ENCODE data around the gene RPL41.
A peak's percentile ranks its signal among the peaks of the same experiment; 100 is the strongest.
"Not testable (repeated sequence)": the region's sequence is repeated elsewhere in the genome, so short reads cannot be mapped to it uniquely, and the experiment has no call there.

RPL41 gene

DNA sequence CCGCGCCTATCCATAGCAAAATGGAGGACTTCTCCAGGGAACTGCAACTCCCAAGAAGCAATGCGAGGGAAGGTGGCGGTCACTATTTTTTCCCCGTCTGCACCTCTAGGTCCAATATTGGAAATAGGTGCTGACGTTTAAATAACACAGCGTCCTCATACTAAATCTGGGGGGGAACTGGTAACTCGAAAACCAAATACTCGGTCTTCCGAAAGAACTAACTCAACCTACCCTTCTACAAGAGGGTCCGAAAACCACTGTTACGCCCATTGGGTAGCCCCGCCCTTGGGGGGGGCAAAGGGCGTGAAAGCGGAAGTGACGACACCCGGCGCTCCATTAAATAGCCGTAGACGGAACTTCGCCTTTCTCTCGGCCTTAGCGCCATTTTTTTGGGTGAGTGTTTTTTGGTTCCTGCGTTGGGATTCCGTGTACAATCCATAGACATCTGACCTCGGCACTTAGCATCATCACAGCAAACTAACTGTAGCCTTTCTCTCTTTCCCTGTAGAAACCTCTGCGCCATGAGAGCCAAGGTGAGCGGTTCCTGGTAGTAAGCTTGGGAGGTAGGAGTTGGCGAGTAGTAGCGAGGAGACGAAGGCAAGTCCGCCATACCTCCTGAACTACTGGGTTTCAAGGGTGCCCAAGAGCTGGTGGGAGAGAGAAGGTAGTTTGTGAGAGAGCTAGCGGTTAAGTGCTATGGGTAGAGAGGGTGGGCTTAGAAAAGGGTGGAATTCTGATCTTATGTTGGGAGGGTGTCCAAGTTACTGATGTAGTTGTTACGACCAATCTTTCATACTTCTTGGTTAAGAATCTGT lies at the start of gene RPL41:
Gene RPL41, plus strand, starts transcription at position 367 of the 815 bp plus-strand sequence.
- peak within 1 kb of the TSS; percentile 96 for H3K4me3 ChIP-seq (ENCODE audit: low read length)
- TF ChIP-seq, protein P1, sequence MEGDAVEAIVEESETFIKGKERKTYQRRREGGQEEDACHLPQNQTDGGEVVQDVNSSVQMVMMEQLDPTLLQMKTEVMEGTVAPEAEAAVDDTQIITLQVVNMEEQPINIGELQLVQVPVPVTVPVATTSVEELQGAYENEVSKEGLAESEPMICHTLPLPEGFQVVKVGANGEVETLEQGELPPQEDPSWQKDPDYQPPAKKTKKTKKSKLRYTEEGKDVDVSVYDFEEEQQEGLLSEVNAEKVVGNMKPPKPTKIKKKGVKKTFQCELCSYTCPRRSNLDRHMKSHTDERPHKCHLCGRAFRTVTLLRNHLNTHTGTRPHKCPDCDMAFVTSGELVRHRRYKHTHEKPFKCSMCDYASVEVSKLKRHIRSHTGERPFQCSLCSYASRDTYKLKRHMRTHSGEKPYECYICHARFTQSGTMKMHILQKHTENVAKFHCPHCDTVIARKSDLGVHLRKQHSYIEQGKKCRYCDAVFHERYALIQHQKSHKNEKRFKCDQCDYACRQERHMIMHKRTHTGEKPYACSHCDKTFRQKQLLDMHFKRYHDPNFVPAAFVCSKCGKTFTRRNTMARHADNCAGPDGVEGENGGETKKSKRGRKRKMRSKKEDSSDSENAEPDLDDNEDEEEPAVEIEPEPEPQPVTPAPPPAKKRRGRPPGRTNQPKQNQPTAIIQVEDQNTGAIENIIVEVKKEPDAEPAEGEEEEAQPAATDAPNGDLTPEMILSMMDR (conservative IDR thresholded peaks at IDR 0.05; ENCODE audit: low read depth, low read length): no peak
- DNase-seq (ENCODE audit: low read depth): peak; percentile 70

DNA sequence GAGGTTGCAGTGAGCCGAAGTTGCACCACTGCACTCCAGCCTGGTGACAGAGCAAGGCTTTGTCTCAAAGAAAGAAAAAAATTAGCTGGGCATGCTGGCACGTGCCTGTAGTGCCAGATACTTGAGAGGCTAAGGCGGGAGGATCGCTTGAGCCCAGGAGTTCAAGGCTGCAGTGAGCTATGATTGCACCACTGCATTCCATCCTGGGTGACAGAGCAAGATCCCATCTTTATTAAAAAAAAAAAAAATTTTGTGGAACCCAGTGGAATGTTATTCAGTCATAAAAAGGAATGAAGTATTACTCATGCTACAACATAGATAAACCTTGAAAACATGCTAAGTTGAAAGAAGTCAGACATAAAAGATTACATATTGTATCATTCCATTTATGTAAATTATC lies 44.8 kb upstream of the RPL41 start:
- H3K4me3 ChIP-seq (ENCODE audit: low read length): no peak overlapping the region
- DNase-seq (ENCODE audit: low read depth): no peak

DNA sequence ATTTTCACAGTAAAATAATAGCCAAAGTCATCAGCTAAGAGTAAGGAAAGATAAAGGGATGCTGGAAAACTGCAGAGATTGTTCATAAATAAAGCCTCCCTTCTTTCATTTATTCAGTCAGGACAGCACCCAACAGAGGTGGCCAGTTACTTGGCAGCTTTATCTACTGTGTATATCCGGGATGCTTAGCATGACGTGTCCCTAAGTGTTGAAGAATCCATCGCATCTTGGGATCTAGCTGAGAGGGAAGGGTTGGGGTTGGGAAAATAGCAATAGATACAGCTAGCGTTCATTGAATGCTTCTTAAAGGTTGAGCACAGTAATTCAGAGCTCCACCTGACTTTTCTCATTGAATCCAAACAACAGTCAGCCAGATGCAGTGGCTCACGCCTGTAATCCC lies 42.0 kb upstream of the RPL41 start:
- DNase-seq (ENCODE audit: low read depth): no peak
- TF ChIP-seq, protein P1 (conservative IDR thresholded peaks at IDR 0.05; ENCODE audit: low read depth, low read length): no peak
- no peak overlapping the region for H3K4me3 ChIP-seq (ENCODE audit: low read length)

More for the DNA sequence above, 44.8 kb upstream of the RPL41 start:
- TF ChIP-seq, protein P1 (conservative IDR thresholded peaks at IDR 0.05; ENCODE audit: low read depth, low read length): no peak

DNA sequence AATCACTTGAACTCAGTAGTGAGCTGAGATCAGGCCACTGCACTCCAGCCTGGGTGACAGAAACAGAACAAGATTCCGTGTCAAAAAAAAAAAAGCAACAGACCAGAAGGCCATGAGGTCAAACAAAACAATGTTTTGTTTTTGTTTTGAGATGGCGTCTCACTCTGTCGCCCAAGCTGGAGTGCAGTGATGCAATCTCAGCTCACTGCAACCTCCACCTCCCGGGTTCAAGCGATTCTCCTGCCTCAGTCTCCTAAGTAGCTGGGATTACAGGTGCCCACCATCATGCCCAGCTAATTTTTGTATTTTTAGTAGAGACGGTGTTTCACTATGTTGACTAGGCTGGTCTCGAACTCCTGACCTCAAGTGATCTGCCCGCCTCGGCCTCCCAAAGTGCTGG lies 38.5 kb upstream of the RPL41 start:
- H3K4me3 ChIP-seq (ENCODE audit: low read length); DNase-seq (ENCODE audit: low read depth): not testable (repeated sequence)

DNA sequence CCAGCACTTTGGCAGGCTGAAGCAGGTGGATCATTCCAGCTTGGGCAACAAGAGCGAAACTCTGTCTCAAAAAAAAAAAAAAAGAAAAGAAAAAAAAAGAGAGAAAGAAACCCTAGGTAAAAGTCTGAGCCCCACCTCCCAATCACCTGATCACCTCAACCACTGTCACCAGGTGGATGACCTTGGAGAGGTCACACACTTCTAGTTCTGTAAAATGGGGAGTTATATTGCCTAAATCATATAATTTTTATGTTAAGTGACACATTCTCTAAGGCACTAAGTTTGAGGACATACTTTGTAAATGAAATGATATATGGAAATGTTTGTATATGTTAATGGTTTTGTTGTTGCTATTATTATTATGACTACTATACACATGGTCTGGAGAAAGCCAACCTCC lies 38.0 kb upstream of the RPL41 start:
- H3K4me3 ChIP-seq (ENCODE audit: low read length): no peak overlapping the region
- TF ChIP-seq, protein P1 (conservative IDR thresholded peaks at IDR 0.05; ENCODE audit: low read depth, low read length): no peak

DNA sequence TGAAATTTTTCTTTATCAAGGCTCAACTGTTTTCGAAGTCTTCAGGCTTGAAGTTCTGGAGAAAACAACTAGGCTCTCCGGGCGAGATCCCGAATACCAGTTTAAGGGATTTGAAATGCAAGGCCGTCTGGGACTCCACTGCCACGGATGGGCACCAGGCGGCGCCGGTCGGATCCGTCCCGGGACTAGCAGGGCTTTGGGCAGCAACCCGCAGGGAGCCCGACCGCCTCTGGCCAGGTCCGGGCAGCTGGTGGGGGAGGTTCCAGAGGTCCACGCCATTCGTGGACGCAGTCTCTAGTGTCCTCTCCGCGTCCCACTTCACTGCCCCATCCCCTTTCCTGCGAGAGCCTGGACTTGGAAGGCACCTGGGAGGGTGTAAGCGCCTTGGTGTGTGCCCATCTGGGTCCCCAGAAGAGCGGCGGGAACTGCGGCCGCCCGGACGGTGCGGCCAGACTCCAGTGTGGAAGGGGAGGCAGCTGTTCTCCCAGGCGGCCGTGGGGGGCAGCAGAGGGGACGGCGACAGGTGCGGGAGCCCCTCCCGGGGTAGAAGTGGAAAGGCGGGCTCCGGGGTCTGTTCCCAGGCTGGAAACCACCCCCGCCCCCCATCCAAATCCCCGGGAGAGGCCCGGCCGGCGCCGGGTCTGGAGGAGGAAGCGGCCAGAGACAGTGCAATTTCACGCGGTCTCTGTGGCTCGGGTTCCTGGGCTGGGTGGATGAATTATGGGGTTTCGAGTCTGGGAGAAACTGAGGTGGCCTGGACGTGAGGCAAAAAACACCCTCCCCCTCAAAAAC lies 37.3 kb upstream of the RPL41 start:
- DNase-seq (ENCODE audit: low read depth): peak; percentile 53
- TF ChIP-seq, protein P1 (conservative IDR thresholded peaks at IDR 0.05; ENCODE audit: low read depth, low read length): peak; percentile 76
- peak overlapping the region; percentile 66 for H3K4me3 ChIP-seq (ENCODE audit: low read length)

More for the DNA sequence above, 38.0 kb upstream of the RPL41 start:
- no peak for DNase-seq (ENCODE audit: low read depth)

DNA sequence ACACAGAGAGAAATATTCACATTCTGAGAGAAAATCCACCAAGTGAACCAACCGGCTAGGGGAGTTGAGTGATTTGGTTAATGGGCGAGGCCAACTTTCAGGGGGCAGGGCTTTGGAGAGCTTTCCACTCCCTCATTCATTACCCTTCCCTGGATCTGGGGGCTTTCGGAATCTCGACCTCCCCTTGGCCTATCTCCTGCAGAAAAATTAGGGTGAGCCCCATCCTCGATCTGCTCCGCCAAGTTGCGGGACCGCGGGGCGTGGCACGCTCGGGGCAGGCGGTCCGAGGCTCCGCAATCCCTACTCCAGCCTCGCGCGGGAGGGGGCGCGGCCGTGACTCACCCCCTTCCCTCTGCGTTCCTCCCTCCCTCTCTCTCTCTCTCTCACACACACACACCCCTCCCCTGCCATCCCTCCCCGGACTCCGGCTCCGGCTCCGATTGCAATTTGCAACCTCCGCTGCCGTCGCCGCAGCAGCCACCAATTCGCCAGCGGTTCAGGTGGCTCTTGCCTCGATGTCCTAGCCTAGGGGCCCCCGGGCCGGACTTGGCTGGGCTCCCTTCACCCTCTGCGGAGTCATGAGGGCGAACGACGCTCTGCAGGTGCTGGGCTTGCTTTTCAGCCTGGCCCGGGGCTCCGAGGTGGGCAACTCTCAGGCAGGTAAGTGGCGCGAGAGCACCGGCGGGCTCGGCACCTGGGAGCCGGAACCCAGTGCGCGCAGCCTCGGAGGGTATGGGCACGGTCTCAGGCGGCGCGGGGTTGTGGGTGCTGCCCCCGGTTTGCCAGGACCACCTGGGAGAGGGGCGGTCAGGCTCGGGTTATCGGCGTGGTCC lies 36.5 kb upstream of the RPL41 start, which contains the start of gene ERBB3:
Gene ERBB3, plus strand, starts transcription at position 443 of the 833 bp plus-strand sequence. Its CDS starts 136 bp downstream, at position 579.
- TF ChIP-seq, protein P1 (conservative IDR thresholded peaks at IDR 0.05; ENCODE audit: low read depth, low read length): no peak
- DNase-seq (ENCODE audit: low read depth): no peak
- H3K4me3 ChIP-seq (ENCODE audit: low read length): peak within 1 kb of the TSS; percentile 66
